ENCODE data around the gene PYURF. TPM values are rescaled to one million over a fixed set of nuclear protein-coding genes. Genes with fewer than 3 reads are reported as not detected.

The PYURF gene
- total and polyA plus RNA-seq, 9 of the 15 experiments (the other 6 are each of a cell fraction or from before 2014, with no cell fraction given), result 22.5 to 199 (median 108) TPM

DNA sequence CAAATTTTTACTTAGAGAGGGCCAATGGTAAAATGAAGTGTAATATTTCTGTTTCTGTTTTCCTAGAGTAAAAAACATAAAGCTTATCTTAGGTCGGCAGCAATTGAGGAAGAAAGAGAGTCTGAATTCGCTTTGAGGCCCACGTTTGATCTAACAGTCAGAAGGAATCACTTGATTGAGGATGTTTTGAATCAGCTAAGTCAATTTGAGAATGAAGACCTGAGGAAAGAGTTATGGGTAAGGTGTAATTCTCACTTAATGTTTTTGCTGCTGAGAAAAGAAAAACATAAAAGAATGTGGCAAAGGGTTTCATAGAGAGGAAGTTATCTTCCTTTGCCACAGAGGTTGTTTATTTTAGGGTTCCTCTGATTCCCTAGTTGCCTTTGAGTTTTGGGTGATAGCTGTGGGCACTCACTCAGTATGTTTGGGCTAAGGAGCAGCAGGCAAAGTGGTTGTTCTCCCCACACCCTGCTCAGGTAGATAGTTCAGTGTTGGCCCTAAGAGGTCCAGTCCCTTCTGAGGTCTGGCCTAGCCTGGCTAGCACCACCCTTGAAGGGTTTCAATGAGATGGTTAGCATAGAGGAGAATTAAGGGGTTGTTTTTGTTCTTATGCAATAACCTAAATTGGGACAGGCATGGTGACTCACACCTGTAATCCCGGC is 34.3 kb downstream of the PYURF start (continued):
- TF ChIP-seq MECOM (CRISPR knock-in tag; IDR thresholded peaks at IDR 0.05) (no peak), ERF (CRISPR knock-in tag; IDR thresholded peaks at IDR 0.05) (no peak), XRCC5 (IDR thresholded peaks at IDR 0.05; ENCODE audit: low read depth, low read length) (no peak), DPF2 (IDR thresholded peaks at IDR 0.05) (no peak), BRD9 (IDR thresholded peaks at IDR 0.05; ENCODE audit: low read depth, partially characterized antibody) (no peak), ZNF146 (CRISPR knock-in tag; IDR thresholded peaks at IDR 0.05; ENCODE audit: unreplicated experiment) (no peak), PKNOX1 (IDR thresholded peaks at IDR 0.05) (no peak)
- TF ChIP-seq, protein P1, sequence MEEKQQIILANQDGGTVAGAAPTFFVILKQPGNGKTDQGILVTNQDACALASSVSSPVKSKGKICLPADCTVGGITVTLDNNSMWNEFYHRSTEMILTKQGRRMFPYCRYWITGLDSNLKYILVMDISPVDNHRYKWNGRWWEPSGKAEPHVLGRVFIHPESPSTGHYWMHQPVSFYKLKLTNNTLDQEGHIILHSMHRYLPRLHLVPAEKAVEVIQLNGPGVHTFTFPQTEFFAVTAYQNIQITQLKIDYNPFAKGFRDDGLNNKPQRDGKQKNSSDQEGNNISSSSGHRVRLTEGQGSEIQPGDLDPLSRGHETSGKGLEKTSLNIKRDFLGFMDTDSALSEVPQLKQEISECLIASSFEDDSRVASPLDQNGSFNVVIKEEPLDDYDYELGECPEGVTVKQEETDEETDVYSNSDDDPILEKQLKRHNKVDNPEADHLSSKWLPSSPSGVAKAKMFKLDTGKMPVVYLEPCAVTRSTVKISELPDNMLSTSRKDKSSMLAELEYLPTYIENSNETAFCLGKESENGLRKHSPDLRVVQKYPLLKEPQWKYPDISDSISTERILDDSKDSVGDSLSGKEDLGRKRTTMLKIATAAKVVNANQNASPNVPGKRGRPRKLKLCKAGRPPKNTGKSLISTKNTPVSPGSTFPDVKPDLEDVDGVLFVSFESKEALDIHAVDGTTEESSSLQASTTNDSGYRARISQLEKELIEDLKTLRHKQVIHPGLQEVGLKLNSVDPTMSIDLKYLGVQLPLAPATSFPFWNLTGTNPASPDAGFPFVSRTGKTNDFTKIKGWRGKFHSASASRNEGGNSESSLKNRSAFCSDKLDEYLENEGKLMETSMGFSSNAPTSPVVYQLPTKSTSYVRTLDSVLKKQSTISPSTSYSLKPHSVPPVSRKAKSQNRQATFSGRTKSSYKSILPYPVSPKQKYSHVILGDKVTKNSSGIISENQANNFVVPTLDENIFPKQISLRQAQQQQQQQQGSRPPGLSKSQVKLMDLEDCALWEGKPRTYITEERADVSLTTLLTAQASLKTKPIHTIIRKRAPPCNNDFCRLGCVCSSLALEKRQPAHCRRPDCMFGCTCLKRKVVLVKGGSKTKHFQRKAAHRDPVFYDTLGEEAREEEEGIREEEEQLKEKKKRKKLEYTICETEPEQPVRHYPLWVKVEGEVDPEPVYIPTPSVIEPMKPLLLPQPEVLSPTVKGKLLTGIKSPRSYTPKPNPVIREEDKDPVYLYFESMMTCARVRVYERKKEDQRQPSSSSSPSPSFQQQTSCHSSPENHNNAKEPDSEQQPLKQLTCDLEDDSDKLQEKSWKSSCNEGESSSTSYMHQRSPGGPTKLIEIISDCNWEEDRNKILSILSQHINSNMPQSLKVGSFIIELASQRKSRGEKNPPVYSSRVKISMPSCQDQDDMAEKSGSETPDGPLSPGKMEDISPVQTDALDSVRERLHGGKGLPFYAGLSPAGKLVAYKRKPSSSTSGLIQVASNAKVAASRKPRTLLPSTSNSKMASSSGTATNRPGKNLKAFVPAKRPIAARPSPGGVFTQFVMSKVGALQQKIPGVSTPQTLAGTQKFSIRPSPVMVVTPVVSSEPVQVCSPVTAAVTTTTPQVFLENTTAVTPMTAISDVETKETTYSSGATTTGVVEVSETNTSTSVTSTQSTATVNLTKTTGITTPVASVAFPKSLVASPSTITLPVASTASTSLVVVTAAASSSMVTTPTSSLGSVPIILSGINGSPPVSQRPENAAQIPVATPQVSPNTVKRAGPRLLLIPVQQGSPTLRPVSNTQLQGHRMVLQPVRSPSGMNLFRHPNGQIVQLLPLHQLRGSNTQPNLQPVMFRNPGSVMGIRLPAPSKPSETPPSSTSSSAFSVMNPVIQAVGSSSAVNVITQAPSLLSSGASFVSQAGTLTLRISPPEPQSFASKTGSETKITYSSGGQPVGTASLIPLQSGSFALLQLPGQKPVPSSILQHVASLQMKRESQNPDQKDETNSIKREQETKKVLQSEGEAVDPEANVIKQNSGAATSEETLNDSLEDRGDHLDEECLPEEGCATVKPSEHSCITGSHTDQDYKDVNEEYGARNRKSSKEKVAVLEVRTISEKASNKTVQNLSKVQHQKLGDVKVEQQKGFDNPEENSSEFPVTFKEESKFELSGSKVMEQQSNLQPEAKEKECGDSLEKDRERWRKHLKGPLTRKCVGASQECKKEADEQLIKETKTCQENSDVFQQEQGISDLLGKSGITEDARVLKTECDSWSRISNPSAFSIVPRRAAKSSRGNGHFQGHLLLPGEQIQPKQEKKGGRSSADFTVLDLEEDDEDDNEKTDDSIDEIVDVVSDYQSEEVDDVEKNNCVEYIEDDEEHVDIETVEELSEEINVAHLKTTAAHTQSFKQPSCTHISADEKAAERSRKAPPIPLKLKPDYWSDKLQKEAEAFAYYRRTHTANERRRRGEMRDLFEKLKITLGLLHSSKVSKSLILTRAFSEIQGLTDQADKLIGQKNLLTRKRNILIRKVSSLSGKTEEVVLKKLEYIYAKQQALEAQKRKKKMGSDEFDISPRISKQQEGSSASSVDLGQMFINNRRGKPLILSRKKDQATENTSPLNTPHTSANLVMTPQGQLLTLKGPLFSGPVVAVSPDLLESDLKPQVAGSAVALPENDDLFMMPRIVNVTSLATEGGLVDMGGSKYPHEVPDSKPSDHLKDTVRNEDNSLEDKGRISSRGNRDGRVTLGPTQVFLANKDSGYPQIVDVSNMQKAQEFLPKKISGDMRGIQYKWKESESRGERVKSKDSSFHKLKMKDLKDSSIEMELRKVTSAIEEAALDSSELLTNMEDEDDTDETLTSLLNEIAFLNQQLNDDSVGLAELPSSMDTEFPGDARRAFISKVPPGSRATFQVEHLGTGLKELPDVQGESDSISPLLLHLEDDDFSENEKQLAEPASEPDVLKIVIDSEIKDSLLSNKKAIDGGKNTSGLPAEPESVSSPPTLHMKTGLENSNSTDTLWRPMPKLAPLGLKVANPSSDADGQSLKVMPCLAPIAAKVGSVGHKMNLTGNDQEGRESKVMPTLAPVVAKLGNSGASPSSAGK (IDR thresholded peaks at IDR 0.05), result no peak
- TF ChIP-seq, protein P2, sequence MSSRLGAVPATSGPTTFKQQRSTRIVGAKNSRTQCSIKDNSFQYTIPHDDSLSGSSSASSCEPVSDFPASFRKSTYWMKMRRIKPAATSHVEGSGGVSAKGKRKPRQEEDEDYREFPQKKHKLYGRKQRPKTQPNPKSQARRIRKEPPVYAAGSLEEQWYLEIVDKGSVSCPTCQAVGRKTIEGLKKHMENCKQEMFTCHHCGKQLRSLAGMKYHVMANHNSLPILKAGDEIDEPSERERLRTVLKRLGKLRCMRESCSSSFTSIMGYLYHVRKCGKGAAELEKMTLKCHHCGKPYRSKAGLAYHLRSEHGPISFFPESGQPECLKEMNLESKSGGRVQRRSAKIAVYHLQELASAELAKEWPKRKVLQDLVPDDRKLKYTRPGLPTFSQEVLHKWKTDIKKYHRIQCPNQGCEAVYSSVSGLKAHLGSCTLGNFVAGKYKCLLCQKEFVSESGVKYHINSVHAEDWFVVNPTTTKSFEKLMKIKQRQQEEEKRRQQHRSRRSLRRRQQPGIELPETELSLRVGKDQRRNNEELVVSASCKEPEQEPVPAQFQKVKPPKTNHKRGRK (tag; IDR thresholded peaks at IDR 0.05), result no peak

All from K562 (cell line).